Measurements from ENCODE around the gene DSCAM.

DSCAM gene

DNA sequence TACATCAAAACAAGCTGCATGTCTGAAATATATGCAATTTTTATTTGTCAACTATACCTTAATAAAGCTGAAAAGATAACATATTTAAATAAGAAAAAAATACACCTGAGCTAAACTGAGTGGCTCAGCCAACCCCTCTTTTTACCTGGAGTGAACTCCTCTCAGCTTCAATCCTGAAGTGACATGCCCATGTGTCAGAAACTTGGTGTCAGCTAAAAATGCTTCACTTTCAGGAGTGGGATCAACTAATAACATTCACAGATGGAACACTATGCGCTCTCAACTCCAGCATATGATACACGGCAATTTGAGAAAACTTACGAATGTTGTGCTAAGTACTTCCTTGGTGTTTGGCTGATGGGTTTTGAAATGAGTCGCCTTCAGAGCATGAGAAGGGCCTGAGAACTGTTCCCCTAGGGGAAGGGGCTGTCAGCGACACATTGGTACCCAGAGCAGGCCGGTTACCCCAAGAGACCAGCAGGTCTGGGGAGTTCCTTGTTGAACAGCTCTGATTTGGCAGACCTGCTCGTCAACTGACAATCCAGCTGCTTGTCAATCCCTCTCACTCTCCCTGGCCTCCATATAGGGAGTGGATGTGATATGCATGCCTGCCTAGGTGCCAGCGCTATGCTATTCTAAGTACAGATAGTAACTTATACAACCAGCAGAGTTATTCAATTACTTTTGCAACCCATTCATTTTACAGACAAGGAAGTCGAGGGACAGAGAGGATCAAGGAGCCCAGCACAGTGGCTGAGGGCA, 712.0 kb downstream of the DSCAM start:
- no peak for DNase-seq (ENCODE audit: low read depth in 2 of 2)

DNA sequence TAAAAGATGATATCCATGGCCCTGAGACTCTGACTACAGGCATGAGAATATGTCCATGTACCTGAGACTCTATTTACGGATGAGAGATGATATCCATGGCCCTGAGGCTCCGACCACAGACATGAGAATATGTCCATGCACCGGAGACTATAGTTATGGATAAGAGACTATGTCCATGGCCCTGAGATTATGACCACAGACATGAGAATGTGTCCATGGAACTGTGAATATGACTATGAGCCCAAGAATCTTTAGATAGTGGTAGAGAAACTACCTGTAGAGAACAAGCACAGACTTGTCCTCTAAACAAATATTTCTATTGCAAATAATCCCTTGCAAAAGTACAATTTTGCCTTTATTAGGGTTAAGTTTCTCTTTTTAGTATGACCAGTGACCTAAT, 716.5 kb downstream of the DSCAM start:
- DNase-seq (ENCODE audit: low read depth in 2 of 2) = no peak

DNA sequence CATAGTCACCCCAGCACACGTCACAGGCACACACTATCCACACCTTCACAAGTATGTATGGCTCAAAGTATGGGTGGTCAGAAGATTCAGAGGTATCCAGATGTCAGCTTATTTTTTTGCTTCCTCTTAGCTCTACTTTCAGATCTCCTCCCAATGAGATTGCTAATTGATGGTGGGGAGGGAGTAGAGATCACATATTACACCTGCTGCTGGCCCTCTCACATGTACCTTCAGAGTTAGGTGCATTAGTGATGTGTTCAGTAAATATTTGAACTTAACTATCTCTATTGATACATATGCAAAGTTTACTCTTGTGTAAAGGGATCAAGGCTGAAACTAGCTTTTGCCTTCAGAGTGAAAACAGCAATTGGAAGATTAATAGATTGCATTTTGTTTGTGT, 717.1 kb downstream of the DSCAM start:
- DNase-seq (ENCODE audit: low read depth in 2 of 2) = no peak

DNA sequence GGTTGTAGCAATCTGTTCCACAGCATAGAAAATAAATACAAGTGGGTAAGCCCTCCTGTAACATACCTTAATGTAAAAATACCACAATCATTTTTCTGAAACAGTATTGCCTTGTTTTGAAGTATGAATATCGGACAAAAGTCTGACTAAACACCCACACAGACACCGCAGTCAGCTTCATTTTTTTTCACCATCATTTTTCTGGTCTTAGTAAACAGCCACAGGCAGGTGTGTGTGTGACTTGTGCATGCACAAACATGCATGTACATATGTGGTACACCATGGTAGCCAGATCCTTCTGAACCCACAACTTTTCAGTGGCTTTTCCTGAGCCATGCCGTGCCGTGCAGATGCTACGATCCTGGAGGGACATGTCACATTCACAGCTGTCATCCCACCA, 718.1 kb downstream of the DSCAM start:
- DNase-seq (ENCODE audit: low read depth in 2 of 2) = no peak

DNA sequence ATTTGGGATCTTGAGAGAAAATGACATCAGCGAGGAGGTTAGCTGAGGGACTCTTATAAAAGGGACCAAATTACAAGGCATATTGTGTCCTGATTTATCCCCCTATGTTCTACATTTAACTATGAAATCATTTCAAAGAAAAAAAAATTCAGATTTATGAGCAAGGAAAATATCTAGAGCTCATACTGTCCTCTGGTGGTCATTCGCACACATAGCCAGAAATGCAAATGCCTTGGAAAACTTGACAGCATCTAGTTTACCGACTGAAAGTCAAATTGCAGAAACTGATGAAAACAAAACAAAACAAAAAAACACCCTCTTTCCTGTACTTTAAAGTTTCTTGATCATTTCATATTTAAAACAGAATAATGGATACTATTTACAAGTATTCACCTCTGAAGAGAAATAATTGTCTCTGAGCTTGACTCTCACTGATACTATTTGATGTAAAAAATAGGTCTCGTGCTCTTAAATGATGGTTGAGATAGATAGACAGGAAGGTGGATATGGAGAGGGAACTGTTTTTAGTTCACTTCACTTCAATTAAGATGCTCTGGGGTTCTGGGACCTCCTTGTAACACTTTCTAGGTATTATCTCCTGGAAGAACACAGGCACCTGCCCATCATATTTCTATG, 725.9 kb downstream of the DSCAM start:
- DNase-seq (ENCODE audit: low read depth in 2 of 2) = no peak

DNA sequence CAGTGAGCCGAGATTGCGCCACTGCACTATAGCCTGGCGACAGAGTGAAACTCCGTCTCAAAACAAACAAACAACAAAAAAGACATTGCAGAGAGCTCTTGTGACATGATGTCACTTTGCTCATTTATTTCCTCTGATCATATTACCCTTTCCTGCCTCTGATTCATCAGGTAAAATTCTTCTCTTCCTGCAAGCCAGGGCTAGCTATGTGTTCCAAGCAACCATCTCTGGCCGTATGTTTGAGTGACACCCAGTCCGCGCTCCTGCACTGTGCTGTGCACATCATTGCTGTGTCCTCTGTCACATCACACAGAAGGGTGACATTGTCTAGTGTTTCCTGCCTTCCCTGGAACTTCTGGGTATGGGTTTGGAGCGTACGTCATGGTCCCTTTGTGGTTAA, 728.4 kb downstream of the DSCAM start:
- DNase-seq (ENCODE audit: low read depth in 2 of 2) = no peak

DNA sequence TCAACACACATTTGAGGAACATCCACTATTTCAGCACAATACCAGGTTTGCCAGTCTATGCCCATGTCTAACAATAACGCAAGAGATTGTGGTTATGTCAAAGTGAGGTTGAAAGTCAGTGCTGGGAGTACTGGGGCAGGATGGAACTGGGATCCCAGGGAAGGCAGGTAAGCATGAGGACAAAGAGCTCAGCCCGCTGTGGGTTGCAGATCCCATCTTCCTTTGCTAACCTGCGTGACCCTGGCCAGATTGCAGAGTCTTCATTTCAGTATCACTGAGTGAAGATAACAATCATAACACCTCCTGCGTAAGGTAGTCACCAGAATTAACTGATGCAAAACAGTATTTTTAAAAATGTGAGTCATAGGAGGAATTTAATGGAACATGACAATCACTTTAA, 729.7 kb downstream of the DSCAM start:
- DNase-seq (ENCODE audit: low read depth in 2 of 2) = no peak

DNA sequence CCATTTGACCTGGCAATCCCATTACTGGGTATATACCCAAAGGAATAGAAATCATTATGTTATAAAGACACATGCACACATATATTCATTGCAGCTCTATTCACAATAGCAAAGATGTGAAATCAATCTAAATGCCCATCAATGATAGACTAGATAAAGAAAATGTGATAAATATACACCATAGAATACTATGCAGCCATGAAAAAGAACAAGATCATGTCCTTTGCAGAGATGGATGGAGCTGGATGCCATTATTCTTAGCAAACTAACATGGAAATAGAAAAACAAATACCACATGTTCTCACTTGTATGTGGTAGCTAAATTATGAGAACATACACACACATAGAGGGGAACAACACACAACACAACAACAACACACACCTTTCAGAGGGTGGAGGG, 731.2 kb downstream of the DSCAM start:
- DNase-seq (ENCODE audit: low read depth in 2 of 2) = no peak

DNA sequence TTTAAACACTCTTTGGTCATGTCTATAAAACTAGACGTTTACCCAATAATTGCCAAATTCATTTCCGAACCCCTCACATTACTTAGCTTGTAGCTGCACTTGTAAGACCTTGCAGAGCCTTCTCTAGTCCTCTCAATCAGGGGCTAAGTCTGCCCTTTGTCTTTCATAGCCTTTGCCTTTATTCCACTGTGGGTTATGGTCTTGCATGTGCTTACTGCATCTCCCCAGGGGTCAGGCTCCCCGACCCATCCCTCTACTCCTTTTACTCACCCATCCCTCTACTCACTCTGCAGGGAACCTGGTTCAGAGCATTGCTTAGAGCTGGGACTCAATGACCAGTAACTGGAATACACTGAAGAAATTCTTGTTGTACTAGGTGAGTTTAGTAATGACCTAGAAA, 744.3 kb downstream of the DSCAM start:
- DNase-seq (ENCODE audit: low read depth in 2 of 2) = no peak

DNA sequence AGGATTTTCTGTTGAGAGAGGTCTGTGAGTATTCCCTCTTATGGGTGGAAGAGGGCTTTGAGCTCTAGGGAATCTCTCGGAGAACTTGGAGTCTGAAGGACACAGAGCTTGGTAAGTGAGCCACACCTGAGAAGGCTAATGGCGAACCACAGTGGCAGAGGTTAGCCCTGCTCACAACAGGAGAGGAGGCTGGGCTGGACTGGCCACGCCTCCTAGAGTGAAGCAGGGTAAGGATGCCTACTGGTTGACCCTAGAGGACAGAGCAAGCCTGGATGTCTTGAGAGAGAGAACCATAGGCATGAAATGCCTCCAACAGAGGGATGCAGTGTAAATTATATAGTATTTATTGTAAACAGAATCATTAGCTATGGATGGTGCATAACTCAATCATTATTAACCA, 747.1 kb downstream of the DSCAM start:
- no peak for DNase-seq (ENCODE audit: low read depth in 2 of 2)

DNA sequence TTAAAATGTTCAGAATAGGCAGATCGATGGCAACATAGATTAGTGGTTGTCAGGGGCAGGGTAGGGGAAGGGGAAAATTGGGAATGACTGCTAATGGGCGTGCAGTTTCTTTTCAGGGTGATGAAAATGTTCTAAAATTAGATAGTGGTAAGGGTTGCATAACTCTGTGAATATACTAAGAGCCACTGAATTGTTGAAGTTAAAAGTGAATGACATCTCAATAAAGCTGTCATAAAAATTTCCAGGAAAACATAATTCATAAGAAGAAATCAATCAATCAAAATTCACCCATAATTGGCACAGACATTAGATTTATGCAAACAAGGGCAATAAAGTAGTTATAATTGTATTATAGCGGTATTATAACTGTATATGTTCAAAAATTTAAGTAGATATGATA, 751.5 kb downstream of the DSCAM start:
- no peak for DNase-seq (ENCODE audit: low read depth in 2 of 2)

DNA sequence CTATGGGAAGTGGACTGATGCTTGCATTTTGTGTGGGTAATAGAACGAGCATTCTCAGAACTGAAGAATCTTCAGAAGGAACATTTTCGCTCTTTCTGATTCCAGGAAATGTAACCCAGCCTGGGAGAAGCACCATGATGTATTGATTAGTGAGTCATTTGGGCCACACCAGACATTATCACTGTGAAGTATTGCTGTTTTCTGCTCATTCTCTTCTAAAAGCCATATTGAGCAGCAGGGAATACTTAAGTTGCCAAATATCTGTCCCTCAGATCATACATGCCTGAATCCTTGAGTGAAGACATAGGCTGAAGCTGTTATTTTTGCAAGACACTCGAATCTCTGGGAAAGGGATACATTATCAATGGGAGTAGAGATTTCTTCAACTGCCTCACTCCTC, 766.6 kb downstream of the DSCAM start:
- DNase-seq (ENCODE audit: low read depth in 2 of 2) = no peak

DNA sequence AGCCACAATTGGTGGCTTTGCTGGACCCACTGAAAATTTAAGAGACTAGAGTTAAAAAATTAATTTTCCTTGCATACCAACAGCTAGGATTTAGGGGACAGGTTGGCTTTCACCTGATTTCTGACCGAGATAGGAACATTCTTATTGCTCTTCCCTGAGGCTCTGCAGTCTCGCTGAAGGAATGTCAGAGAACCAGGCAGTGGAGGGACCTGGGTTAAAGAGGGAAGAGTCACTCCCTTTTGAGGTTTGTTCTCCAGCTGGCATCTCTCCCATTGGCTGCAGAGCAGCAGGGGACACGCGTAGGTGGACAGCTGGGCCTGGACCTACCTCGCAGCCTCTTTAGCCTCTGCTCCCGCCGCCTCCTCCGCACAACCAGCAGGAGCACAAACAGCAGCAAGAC, 772.2 kb downstream of the DSCAM start:
- DNase-seq (ENCODE audit: low read depth in 2 of 2) = no peak

DNA sequence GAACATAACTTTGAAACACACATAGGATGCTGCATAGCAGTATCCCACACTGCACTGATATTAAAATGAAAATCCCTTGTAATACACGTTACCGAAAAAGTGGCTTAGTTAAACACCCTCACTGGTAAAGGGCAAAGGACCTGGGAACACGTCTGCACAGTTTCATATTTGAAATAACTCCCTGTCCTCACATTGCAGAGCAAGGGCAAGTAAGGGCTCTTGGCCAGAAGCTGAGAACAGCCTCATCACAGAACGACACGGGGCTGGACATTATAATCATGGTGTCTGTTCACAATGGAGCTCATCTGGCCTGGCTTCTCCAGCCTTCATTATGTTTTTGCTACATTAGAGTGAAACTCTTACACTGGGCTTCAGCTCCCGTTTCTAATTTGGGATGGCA, 772.8 kb downstream of the DSCAM start:
- DNase-seq (ENCODE audit: low read depth in 2 of 2) = no peak

DNA sequence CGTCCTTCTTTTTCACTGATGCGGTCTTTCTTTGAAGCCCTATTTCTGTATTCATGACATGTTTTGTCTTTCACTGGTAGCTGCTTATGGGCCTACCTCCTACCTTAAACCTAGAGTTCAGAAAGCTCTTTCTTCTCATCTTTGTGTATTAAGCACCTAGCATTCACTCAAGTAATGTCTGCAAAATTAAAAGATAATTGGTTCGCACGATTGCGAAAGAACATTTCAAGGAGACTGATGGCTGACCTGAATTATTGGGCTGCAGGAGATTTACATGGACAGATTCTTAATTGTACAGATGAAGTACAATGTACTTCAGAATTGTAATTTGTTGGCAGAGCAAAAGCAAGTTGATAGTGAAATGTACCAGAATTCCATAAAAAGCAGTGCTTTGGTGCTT, 773.3 kb downstream of the DSCAM start:
- DNase-seq (ENCODE audit: low read depth in 2 of 2) = no peak

DNA sequence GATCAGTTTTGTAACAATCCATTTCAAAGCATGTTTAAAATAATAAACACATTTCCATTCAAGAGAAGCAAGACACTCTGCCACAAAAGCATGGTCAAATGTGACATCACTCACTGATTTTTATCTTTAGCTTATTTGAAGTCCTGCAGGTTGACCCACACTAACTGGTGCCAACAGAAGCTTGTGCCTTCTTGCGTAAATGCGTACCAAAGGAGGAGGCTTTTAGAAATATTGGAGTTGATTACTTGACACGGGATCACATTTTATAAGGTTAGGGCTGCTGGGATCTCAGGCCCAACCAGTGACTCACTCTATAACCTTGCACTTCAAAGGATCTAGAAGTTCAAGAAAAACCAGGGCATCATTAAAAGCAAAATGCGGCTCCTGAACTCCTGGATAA, 776.1 kb downstream of the DSCAM start:
- DNase-seq (ENCODE audit: low read depth in 2 of 2) = no peak

DNA sequence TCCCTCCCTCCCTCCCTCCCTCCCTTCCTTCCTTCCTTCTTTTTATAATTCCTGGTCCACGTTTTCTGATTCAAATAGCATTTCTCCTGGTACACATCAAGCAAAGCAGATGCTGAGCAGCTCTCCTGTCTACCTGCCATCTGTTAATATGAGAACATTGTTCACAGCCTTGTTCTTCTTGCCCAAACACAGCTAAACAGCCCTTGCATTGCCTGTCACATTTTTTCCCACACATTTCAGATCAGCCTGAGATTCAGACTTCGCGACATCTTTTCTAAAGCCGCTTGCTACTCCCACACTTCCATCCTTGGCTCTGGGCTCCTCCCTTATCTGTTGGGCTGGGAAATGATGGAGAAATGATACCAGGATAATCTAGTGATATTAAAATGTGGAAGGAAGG, 779.2 kb downstream of the DSCAM start:
- DNase-seq (ENCODE audit: low read depth in 2 of 2) = no peak

DNA sequence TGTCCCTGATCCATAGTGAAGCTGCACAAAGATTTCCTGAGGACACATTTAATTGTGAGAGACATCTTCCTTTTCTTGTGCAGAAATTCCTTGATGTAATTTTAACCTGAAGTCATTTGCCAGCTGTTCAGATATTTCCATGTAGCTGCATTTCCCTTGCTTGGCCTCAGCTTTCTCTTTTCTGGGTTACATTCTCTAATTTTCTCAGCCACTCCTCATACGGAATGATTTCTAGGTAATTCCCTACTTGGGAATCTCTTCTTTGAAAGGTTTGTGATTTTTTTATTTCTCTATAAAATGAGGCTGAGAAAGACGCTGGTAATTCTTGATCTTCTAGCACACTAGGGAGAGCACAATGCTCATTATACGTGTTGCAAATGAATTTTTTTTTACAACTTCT, 780.7 kb downstream of the DSCAM start:
- no peak for DNase-seq (ENCODE audit: low read depth in 2 of 2)

DNA sequence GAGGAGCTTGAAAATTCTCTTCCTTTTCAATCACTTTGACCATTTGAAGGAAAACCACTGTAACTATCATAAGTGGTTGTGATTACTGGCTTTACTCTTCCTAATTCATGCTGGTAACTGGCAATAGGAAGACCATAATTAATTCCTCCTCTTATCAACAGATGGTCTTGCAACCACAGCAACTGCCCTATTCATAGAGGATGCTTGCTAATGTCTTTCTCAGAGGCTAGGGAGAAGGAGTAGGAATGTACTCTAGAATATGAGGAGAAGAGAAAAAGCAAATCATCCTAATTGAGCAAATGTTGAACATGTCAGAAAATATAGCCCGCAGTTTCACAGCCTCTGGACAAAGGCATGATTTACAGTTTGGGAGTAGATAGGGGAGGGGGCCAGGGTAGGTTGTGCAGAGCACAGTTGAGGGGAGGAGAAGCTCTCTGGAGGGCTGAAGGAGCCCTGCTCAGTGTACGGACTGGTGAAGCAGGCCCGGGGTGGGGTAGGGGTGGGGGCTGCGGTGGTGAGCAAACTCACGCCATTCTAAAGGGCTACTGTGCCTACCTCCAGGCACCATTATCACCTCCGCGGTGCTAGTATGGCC, 786.8 kb downstream of the DSCAM start:
- DNase-seq (ENCODE audit: low read depth in 2 of 2) = no peak

DNA sequence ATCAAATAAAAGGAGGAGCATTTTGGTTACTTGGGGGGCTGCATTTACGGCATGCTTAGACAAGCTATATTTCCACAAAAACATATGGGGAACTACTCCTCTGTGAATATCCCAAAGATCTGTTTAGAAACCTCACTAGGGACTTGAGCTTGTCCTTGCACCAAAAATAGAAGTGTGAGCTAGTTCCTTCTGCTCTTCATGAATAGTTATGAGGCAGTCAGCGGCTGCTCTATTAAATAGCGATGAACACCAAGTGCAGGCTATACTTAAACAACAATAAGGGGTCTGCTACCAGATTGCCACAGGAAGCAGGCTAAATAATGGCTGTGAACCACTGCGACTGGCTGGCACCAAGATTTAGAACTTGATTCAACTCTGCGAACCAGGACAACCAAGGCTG, 789.6 kb downstream of the DSCAM start:
- DNase-seq (ENCODE audit: low read depth in 2 of 2) = no peak

DNA sequence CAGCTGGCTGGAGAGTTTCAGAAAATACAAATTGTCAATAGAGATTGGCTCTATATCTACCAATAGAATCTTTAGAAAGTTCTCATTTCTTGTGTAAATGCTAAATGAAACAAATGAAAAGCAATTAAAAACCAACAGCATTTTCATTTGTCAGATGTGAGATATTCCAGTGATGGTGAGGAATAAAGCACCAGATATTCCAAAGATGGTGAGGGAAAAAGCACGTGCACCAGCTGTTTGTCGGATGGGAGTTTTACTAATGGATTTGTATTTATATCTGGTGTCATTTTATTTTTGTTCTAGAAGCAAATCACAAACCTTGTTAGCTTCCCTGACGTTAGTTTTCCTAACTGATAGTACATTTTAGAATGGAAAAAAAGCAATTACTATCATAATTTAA, 790.9 kb downstream of the DSCAM start:
- no peak for DNase-seq (ENCODE audit: low read depth in 2 of 2)

DNA sequence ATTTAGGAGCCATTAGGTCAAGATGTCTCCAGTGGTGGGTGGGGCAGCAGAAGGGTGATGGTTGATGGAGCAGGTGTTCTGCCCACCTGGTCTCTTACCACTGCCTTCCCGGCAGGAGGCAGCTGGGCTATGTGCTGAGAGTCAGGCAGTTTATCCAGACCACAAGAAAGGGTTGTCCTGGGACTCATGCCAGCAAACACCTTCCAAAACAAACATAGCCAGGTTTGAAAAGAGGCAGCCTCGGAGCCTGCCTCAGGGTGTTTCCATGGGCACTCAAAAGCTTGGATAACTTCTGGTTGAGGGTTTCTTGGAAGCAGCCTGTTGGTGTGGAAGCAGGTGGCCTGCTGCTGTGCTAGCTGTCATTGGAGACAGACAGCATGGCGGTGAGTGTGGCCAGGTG, 792.6 kb downstream of the DSCAM start:
- DNase-seq (ENCODE audit: low read depth in 2 of 2) = no peak

DNA sequence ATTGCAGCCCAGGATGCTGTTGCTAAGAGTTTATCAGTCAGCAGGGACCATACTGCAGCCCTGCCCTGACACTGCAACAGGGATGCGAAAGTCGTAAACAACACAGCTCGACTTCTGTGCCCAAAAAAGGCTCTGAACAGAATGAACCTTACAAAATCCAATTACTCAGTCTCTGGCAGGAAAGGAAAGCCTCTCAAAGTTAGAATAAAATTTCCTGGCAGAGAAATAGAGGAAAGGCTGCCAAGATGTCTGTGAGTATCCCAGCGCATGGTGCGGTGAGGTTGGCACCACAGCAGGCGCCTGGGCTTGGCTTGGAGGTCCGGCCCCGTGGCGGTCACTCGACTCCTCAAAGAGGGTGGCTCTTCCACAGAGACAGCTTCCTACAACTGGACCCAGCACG, 794.0 kb downstream of the DSCAM start:
- no peak for DNase-seq (ENCODE audit: low read depth in 2 of 2)

DNA sequence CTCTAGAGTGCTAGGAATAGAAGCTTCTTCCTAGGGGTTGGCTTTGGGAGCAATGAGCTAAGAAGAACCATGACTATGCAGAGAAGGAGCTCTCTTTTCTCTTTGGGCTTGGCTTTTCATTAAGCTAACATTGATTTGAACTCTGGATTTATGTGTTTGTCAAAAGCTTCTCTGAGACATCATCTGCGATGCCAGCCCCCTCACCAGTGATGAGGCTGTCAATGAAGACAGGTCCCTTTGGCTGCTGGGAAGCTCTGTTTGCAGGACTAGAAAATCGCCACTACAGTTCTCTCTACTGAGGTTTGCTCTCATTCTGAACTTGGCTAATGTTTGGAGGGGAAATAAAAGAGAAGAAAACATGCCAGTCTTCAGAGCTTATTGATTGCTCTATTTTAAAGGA, 794.7 kb downstream of the DSCAM start:
- no peak for DNase-seq (ENCODE audit: low read depth in 2 of 2)
